Gastroesophageal sphincter (tissue), 4 donors: Measurements from ENCODE around the gene ZMIZ1. TPM values are rescaled to one million over a fixed set of nuclear protein-coding genes. Genes with fewer than 3 reads are reported as not detected.

Experiments used
- ATAC-seq: fragments of 150-250 bp; one replicate; pipeline ENCODE4 v1.9.1; 2016; ENCODE audit warnings: mild to moderate bottlenecking, moderate library complexity
- H3K27ac ChIP-seq, 4 donors: fragments of 200-600 bp; sonication (generic) in 3 of 4; 1 replicate in 3 of 4; 2 replicates in 1 of 4; pipeline ENCODE4 v1.5.1; 2016 to 2019
- H3K27me3 ChIP-seq: fragments of 200-600 bp; sonication (generic); one replicate; pipeline ENCODE4 v1.5.1; 2019
- H3K36me3 ChIP-seq, 2 donors: fragments of 200-600 bp; sonication (generic); one replicate each; pipeline ENCODE4 v1.5.1; 2019; ENCODE audit warnings: control low read depth in 1 of 2
- H3K4me1 ChIP-seq, 3 donors: fragments of 200-600 bp; sonication (generic); 1 replicate in 2 of 3; 2 replicates in 1 of 3; pipeline ENCODE4 v1.5.1; 2016 to 2019; ENCODE audit warnings: control low read depth in 2 of 3
- H3K4me3 ChIP-seq, 2 donors: fragments of 200-600 bp; sonication (generic); one replicate each; pipeline ENCODE4 v1.5.1; 2019; ENCODE audit warnings: mild to moderate bottlenecking in 1 of 2, moderate library complexity in 1 of 2
- H3K9me3 ChIP-seq, 3 donors: fragments of 200-600 bp; sonication (generic); one replicate each; pipeline ENCODE4 v1.5.1; 2017 to 2019; ENCODE audit warnings: control low read depth in 2 of 3
- CTCF ChIP-seq, 4 experiments: fragments of 200-600 bp in 2 of 4; fragments of 450-650 bp in 2 of 4; sonication (generic) in 1 of 4; IDR thresholded peaks; one replicate each; pipeline ENCODE4 v1.5.1; 2017 to 2019; ENCODE audit warnings: antibody characterized with exemption in 4 of 4, mild to moderate bottlenecking in 2 of 4, moderate library complexity in 2 of 4
- EP300 ChIP-seq: sonication (generic); formaldehyde crosslinking; IDR thresholded peaks from one replicate; pipeline ENCODE4 v1.6.1; 2017; ENCODE audit warnings: antibody characterized with exemption, mild to moderate bottlenecking
- POLR2A ChIP-seq, 2 donors: fragments of 450-650 bp; IDR thresholded peaks; one replicate each; pipeline ENCODE4 v1.6.1; 2017; ENCODE audit warnings: antibody characterized with exemption in 2 of 2, mild to moderate bottlenecking in 2 of 2, moderate library complexity in 1 of 2
- POLR2AphosphoS5 ChIP-seq: sonication (generic); formaldehyde crosslinking; IDR thresholded peaks from one replicate; pipeline ENCODE4 v1.6.1; 2017; ENCODE audit warnings: antibody characterized with exemption
- WGBS, 2 donors: methylation state at CpG; one replicate each; pipeline ENCODE4 v1.1.5; 2018; ENCODE audit warnings: low coverage in 1 of 2; 5-methylcytosine and 5-hydroxymethylcytosine counted together
- total RNA-seq, 4 donors: library from RNA; depleted of rRNA; stranded (reverse); fragments of >200 nt; gene quantifications; one replicate each; pipeline ENCODE4 v1.1.0, GENCODE V29; 2016

Gene ZMIZ1
- total RNA-seq, 4 donors from 2014 or later, result 36.3 to 79.2 (median 67.1) TPM

- H3K27ac ChIP-seq, result peak overlapping the region in 3 of 4 donors; percentile 92 to 99 (median 98)
Observed at GRCh38 chr10:79073784-79074432, 5.1 kb downstream of the ZMIZ1 start.

GRCh38 chr10:79074732-79075131 lies 6.0 kb downstream of the ZMIZ1 start:
- peak overlapping the region in 3 of 4 donors; percentile 92 to 99 (median 98) for H3K27ac ChIP-seq
- no CpG with 5 or more reads among the region's 4 CpGs for WGBS, 2 donors
- H3K4me1 ChIP-seq, result peaks cover 19 to 86% (median 76%) of the 10 kb centered on the region in 3 donors
- no peak for ATAC-seq
- no peaks in the 10 kb centered on the region for H3K27me3 ChIP-seq
- H3K36me3 ChIP-seq, result no peaks in the 10 kb centered on the region
- no peak overlapping the region for H3K4me3 ChIP-seq
- no peak for TF ChIP-seq POLR2A (IDR thresholded peaks at IDR 0.05)
- no peak for TF ChIP-seq POLR2AphosphoS5
- no peak for TF ChIP-seq EP300
- H3K9me3 ChIP-seq, result no peaks in the 10 kb centered on the region

More at GRCh38 chr10:79073784-79074432, 5.1 kb downstream of the ZMIZ1 start:
- Histone ChIP-seq H3K4me1 (peaks cover 10 to 78% (median 68%) of the 10 kb centered on the region in 3 donors), H3K27me3 (no peaks in the 10 kb centered on the region), H3K4me3 (peak overlapping the region in 1 of 2 donors; percentile 74), H3K9me3 (no peaks in the 10 kb centered on the region), H3K36me3 (no peaks in the 10 kb centered on the region)
- TF ChIP-seq POLR2A (IDR thresholded peaks at IDR 0.05) (no peak), CTCF (IDR thresholded peaks at IDR 0.05) (no peak), POLR2AphosphoS5 (no peak), EP300 (no peak)
- no peak for ATAC-seq
- 8 to 14% methylated on average over 5 to 6 of the region's 15 CpGs for WGBS, 2 donors

- Histone ChIP-seq H3K36me3 (no peaks in the 10 kb centered on the region), H3K9me3 (no peaks in the 10 kb centered on the region), H3K27ac (peak overlapping the region in 3 of 4 donors; percentile 30 to 98 (median 92)), H3K4me3 (no peak overlapping the region), H3K27me3 (no peaks in the 10 kb centered on the region), H3K4me1 (peaks cover 21 to 93% (median 81%) of the 10 kb centered on the region in 3 donors)
- TF ChIP-seq POLR2A (IDR thresholded peaks at IDR 0.05) (no peak), EP300 (no peak), CTCF (IDR thresholded peaks at IDR 0.05) (no peak), POLR2AphosphoS5 (no peak)
- no peak for ATAC-seq
- WGBS, 2 donors, result 73 to 80% methylated on average over 1 to 3 of the region's 3 CpGs
Observed at GRCh38 chr10:79075418-79075817, 6.7 kb downstream of the ZMIZ1 start.

- peaks cover 31 to 100% (median 96%) of the 10 kb centered on the region in 3 donors for H3K4me1 ChIP-seq
- no peak for ATAC-seq
- 73 to 86% methylated on average over 4 to 8 of the region's 10 CpGs for WGBS, 2 donors
- H3K9me3 ChIP-seq, result no peaks in the 10 kb centered on the region
- no peak overlapping the region for H3K4me3 ChIP-seq
- H3K36me3 ChIP-seq, result no peaks in the 10 kb centered on the region
- no peaks in the 10 kb centered on the region for H3K27me3 ChIP-seq
- TF ChIP-seq POLR2A (IDR thresholded peaks at IDR 0.05) (no peak), CTCF (IDR thresholded peaks at IDR 0.05) (no peak), EP300 (no peak), POLR2AphosphoS5 (no peak)
- H3K27ac ChIP-seq, result peak overlapping the region in 3 of 4 donors; percentile 19 to 92 (median 27)
Observed at GRCh38 chr10:79077488-79078173, 8.9 kb downstream of the ZMIZ1 start.

- Histone ChIP-seq H3K4me3 (no peak overlapping the region), H3K9me3 (no peaks in the 10 kb centered on the region), H3K36me3 (no peaks in the 10 kb centered on the region), H3K4me1 (peaks cover 31 to 100% (median 96%) of the 10 kb centered on the region in 3 donors), H3K27me3 (no peaks in the 10 kb centered on the region), H3K27ac (peak overlapping the region in 3 of 4 donors; percentile 61 to 92 (median 75))
- no peak for ATAC-seq
- 70 to 78% methylated on average over 6 to 7 of the region's 8 CpGs for WGBS, 2 donors
- TF ChIP-seq CTCF (IDR thresholded peaks at IDR 0.05) (no peak), POLR2A (IDR thresholded peaks at IDR 0.05) (no peak), EP300 (no peak), POLR2AphosphoS5 (no peak)
Observed at GRCh38 chr10:79078367-79079053, 9.7 kb downstream of the ZMIZ1 start.
